Left ventricle myocardium inferior (tissue), 1 donor: ENCODE results near the gene FGF10. TPM values are rescaled to one million over a fixed set of nuclear protein-coding genes. Genes with fewer than 3 reads are reported as not detected.

Experiments
- DNase-seq: peaks from one replicate; pipeline ENCODE4 v3.0.0-alpha.2; 2020
- H3K27ac ChIP-seq: fragments of 200-600 bp; replicated peaks from 2 replicates; pipeline ENCODE4 v1.8.0; 2021
- H3K27me3 ChIP-seq: fragments of 200-600 bp; 2 replicates; pipeline ENCODE4 v1.8.0; 2021; ENCODE audit warnings: low read depth
- H3K36me3 ChIP-seq: fragments of 200-600 bp; 2 replicates; pipeline ENCODE4 v1.8.0; 2021
- H3K4me1 ChIP-seq: fragments of 200-600 bp; 2 replicates; pipeline ENCODE4 v1.8.0; 2021
- H3K4me3 ChIP-seq: fragments of 200-600 bp; 2 replicates; pipeline ENCODE4 v1.8.0; 2021; ENCODE audit warnings: mild to moderate bottlenecking, moderate library complexity
- H3K9me3 ChIP-seq: fragments of 200-600 bp; replicated peaks from 2 replicates; pipeline ENCODE4 v1.8.0; 2021
- CTCF ChIP-seq: fragments of 200-600 bp; IDR thresholded peaks from 2 replicates; pipeline ENCODE4 v1.8.0; 2021; ENCODE audit warnings: antibody characterized with exemption, mild to moderate bottlenecking, borderline replicate concordance
- intact Hi-C: fragments of 100-400 bp; cut with micrococcal nuclease; formaldehyde crosslinking; loops from one replicate; pipeline ENCODE4 v1.11.0; 2022
- total RNA-seq: library from RNA; stranded (reverse); fragmentation: NEBNext Ultra II Directional; extraction: Animal tissue kit (Norgen Biotek cat#: 25700); gene quantifications from one replicate; pipeline ENCODE4 v1.2.1, GENCODE V29; 2021
- donor health status: DM: no; HTN: yes; CAD: no; lungs with severe emphysema.

The FGF10 gene
- total RNA-seq, 1 donor from 2014 or later = 0.47 TPM

- no peaks in the 10 kb centered on the region for H3K9me3 ChIP-seq
- no peak overlapping the region for H3K4me3 ChIP-seq
- no peak overlapping the region for H3K27ac ChIP-seq
- TF ChIP-seq CTCF = no peak
- no peaks in the 10 kb centered on the region for H3K4me1 ChIP-seq
- no peaks in the 10 kb centered on the region for H3K27me3 ChIP-seq
- DNase-seq = no peak
- no peaks in the 10 kb centered on the region for H3K36me3 ChIP-seq
- intact Hi-C loops = loop anchor here (5.0 kb wide), 1 partner anchor 455 kb away; no protein-coding TSS in a partner anchor
Measured at GRCh38 chr5:44257221-44257620, 132.0 kb downstream of the FGF10 start.
